A673 (cell line): ENCODE measurements around the gene TMEM229B. TPM values are rescaled to one million over a fixed set of nuclear protein-coding genes. Genes with fewer than 3 reads are reported as not detected.

ENCODE experiments used
- BruUV-seq: library from RNA; stranded (reverse); fragments of 400-500 nt; replicated peaks from 2 replicates; lab custom pipeline; 2021; lab: Mats Ljungman, UMichigan
- CTCF ChIA-PET: fragments of 300-600 bp; sonication (Branson Sonifier 250); formaldehyde crosslinking; loops from one replicate; lab custom pipeline; 2022; ENCODE audit warnings: antibody characterized with exemption; lab: Charles Lee
- POLR2A ChIA-PET: fragments of 300-600 bp; sonication (Branson Sonifier 250); formaldehyde crosslinking; loops from one replicate; lab custom pipeline; 2022; ENCODE audit warnings: antibody characterized with exemption; ENCODE audit not compliant: low non-redundant PET; lab: Charles Lee
- DNase-seq: peaks from one replicate; pipeline ENCODE4 v3.0.0-alpha.2; 2015; ENCODE audit warnings: low spot score
- H3K27ac ChIP-seq: fragments of 200-600 bp; sonication (generic); 2 replicates; pipeline ENCODE4 v1.5.1; 2016; ENCODE audit warnings: mixed run types, low read depth, mild to moderate bottlenecking, mixed read lengths, antibody characterized with exemption, low read length; ENCODE audit not compliant: poor library complexity, severe bottlenecking
- H3K27me3 ChIP-seq: fragments of 200-600 bp; sonication (generic); replicated peaks from 2 replicates; pipeline ENCODE4 v1.6.1; 2017; ENCODE audit warnings: mixed run types, low read depth, mild to moderate bottlenecking, mixed read lengths, antibody characterized with exemption, low read length; ENCODE audit not compliant: insufficient read depth, poor library complexity
- H3K36me3 ChIP-seq: fragments of 200-600 bp; sonication (generic); 2 replicates; pipeline ENCODE4 v1.6.1; 2016; ENCODE audit warnings: mixed run types, mild to moderate bottlenecking, mixed read lengths, antibody characterized with exemption, low read length; ENCODE audit not compliant: insufficient read depth, poor library complexity, severe bottlenecking
- H3K4me1 ChIP-seq: fragments of 200-600 bp; sonication (generic); 2 replicates; pipeline ENCODE4 v1.6.1; 2017; ENCODE audit warnings: mixed run types, mild to moderate bottlenecking, mixed read lengths, antibody characterized with exemption, low read length; ENCODE audit not compliant: insufficient read depth, poor library complexity, severe bottlenecking
- H3K4me3 ChIP-seq: fragments of 200-600 bp; sonication (generic); 2 replicates; pipeline ENCODE4 v1.5.1; 2016; ENCODE audit warnings: low read depth, mixed run types, mild to moderate bottlenecking, mixed read lengths, low read length; ENCODE audit not compliant: poor library complexity, severe bottlenecking
- H3K9me3 ChIP-seq: fragments of 200-600 bp; sonication (generic); 2 replicates; pipeline ENCODE4 v1.6.1; 2016; ENCODE audit warnings: mixed run types, low read depth, mild to moderate bottlenecking, mixed read lengths, antibody characterized with exemption, low read length; ENCODE audit not compliant: poor library complexity, severe bottlenecking
- EZH2 ChIP-seq: fragments of 200-600 bp; sonication (generic); IDR thresholded peaks from 2 replicates; pipeline ENCODE4 v1.6.1; 2017; ENCODE audit warnings: borderline replicate concordance, low read depth, mild to moderate bottlenecking, mixed read lengths, antibody characterized with exemption, low read length; ENCODE audit not compliant: poor library complexity, severe bottlenecking
- intact Hi-C: fragments of 100-400 bp; cut with micrococcal nuclease; formaldehyde crosslinking; loops from one replicate; pipeline ENCODE4 v1.10.0; 2022; ENCODE audit not compliant: unreplicated experiment
- total RNA-seq: library from RNA; stranded (reverse); gene quantifications from 2 replicates; pipeline ENCODE4 v1.2.3, GENCODE V29; 2021
- TF ChIP-seq, protein P1 (sequence below): fragments of 300-800, 200-600 bp; sonication (generic); conservative IDR thresholded peaks from 2 replicates; pipeline ENCODE4 v1.5.1; 2017; ENCODE audit warnings: low read depth, mild to moderate bottlenecking, antibody characterized with exemption, low read length, moderate library complexity, mixed read lengths

The TMEM229B gene
- total RNA-seq, 1 experiment from 2014 or later = not detected

DNA sequence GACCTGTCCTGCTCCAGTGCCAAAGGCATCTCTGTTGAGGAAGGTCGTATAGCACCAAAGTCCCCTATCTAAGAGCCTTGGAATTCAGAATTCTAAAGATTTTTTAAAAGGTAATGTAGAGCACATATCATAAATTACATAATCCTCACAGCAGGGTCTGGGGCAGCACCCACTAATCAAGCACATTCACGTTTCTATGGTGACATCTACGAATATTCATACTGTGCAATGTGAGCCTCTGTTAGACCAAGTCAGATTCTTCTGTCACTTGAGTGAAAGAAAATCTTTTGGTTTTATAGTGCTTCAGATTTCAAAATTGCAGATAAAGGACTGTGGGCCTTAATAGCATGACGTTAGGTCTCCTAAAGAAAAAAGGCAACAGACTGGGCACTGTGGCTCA is 13.1 kb upstream of the TMEM229B start:
- H3K27ac ChIP-seq = no peak overlapping the region
- DNase-seq = no peak
- intact Hi-C loops = no loop called here
- no TSS peak for BruUV-seq
- no peaks in the 10 kb centered on the region for H3K27me3 ChIP-seq
- CTCF ChIA-PET = no interaction called here
- H3K9me3 ChIP-seq = no peaks in the 10 kb centered on the region
- no peak overlapping the region for H3K4me3 ChIP-seq
- no peaks in the 10 kb centered on the region for H3K4me1 ChIP-seq
- TF ChIP-seq, protein P1, sequence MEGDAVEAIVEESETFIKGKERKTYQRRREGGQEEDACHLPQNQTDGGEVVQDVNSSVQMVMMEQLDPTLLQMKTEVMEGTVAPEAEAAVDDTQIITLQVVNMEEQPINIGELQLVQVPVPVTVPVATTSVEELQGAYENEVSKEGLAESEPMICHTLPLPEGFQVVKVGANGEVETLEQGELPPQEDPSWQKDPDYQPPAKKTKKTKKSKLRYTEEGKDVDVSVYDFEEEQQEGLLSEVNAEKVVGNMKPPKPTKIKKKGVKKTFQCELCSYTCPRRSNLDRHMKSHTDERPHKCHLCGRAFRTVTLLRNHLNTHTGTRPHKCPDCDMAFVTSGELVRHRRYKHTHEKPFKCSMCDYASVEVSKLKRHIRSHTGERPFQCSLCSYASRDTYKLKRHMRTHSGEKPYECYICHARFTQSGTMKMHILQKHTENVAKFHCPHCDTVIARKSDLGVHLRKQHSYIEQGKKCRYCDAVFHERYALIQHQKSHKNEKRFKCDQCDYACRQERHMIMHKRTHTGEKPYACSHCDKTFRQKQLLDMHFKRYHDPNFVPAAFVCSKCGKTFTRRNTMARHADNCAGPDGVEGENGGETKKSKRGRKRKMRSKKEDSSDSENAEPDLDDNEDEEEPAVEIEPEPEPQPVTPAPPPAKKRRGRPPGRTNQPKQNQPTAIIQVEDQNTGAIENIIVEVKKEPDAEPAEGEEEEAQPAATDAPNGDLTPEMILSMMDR = no peak
- no peak for TF ChIP-seq EZH2
- POLR2A ChIA-PET = no interaction called here
- H3K36me3 ChIP-seq = no peaks in the 10 kb centered on the region

DNA sequence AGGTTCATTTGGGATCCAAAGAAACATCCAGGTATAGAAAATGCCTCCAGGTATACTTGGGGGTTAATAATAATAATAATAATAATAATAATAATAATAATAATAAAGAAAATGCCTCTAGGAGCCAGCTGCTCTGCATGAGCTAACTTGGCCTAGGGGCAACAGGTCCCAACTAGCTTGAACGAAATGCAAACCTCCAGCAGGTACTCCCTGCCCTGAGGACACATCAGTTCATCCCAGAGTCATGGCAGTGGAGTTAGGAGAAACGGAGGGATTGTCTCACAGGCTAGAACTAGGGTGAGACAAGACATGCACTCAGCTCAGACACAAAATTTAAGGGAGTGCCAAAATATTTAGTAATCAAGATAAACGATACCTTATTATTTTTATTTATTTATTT is 12.5 kb upstream of the TMEM229B start:
- no peaks in the 10 kb centered on the region for H3K9me3 ChIP-seq
- BruUV-seq = no TSS peak
- no peak overlapping the region for H3K27ac ChIP-seq
- DNase-seq = no peak
- intact Hi-C loops = no loop called here
- no peaks in the 10 kb centered on the region for H3K36me3 ChIP-seq
- no peaks in the 10 kb centered on the region for H3K27me3 ChIP-seq
- H3K4me3 ChIP-seq = no peak overlapping the region
- TF ChIP-seq, protein P1 = no peak
- TF ChIP-seq EZH2 = no peak
- CTCF ChIA-PET = no interaction called here
- POLR2A ChIA-PET = no interaction called here
- no peaks in the 10 kb centered on the region for H3K4me1 ChIP-seq

DNA sequence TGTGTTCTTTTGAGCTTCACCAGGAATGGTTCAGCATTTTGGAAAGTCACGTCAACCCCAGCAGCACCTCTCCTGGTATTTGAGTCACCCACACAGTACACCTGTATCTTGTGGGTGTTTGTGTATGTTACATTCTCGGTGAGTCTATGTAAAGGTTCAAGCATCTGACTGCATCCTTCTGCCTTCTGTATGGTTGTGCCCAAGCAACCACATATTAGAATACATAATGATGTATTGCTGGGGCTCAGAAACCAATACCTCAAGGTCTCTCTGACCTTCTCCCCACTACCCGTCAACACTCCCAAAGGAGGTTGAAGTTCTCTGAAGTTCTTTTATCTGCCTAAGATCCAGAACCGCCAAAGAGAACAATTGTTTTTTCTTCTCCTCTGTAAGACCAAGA is 9.2 kb upstream of the TMEM229B start:
- H3K27ac ChIP-seq = no peak overlapping the region
- no peak overlapping the region for H3K4me3 ChIP-seq
- POLR2A ChIA-PET = interaction anchor here (0.7 kb wide), 1 partner anchor 1925 kb away, joined by 3 read pairs; no protein-coding TSS in a partner anchor
- no peaks in the 10 kb centered on the region for H3K4me1 ChIP-seq
- H3K9me3 ChIP-seq = peaks cover 6% of the 10 kb centered on the region
- H3K27me3 ChIP-seq = no peaks in the 10 kb centered on the region
- no peak for TF ChIP-seq EZH2
- TF ChIP-seq, protein P1 = no peak
- intact Hi-C loops = no loop called here
- no TSS peak for BruUV-seq
- no peaks in the 10 kb centered on the region for H3K36me3 ChIP-seq
- no peak for DNase-seq
- CTCF ChIA-PET = no interaction called here
